Measurements from ENCODE around the gene XCL2. TPM values are rescaled to one million over a fixed set of nuclear protein-coding genes. Genes with fewer than 3 reads are reported as not detected.

Gene XCL2
- total and polyA plus RNA-seq, 2 of the 8 experiments (the other 6 are each of a cell fraction or from before 2014, with no cell fraction given) = not detected

- H3K4me3 ChIP-seq (ENCODE audit: extremely low read depth in 1 of 4, insufficient read depth in 2 of 4, low read depth in 3 of 4, low read length in 4 of 4) = no peak overlapping the region
- no peak for DNase-seq (ENCODE audit: low read depth in 1 of 2, low spot score in 2 of 2)
- no peaks in the 10 kb centered on the region; the same call in 1 of the 2 replicates for H3K23me2 ChIP-seq (ENCODE audit: low read depth, low read length)
- H3K14ac ChIP-seq (ENCODE audit: insufficient read length) = no peak overlapping the region
- H2BK120ac ChIP-seq (replicated peaks; ENCODE audit: low read depth, low read length) = no peak overlapping the region
- H3K23ac ChIP-seq (ENCODE audit: insufficient read length) = no peak overlapping the region
- no peak overlapping the region for H3K56ac ChIP-seq (replicated peaks; ENCODE audit: insufficient read length, low read depth, low read length)
- no peaks in the 10 kb centered on the region for H3K9me3 ChIP-seq (ENCODE audit: insufficient read depth in 2 of 2, low read depth in 1 of 2, low read length in 1 of 2)
- H4K91ac ChIP-seq (replicated peaks; ENCODE audit: insufficient read length, low read length) = no peak overlapping the region
- no peak overlapping the region for H2BK5ac ChIP-seq (ENCODE audit: low read depth, low read length)
- H3K4me1 ChIP-seq (replicated peaks in 1 of 4; ENCODE audit: control insufficient read depth in 3 of 4, insufficient read depth in 4 of 4, low read length in 3 of 4) = no peaks in the 10 kb centered on the region
- 75% methylated on average over 6 of the region's 6 CpGs; no CpG with 5 or more reads in 1 of the 2 experiments for WGBS, 2 experiments (ENCODE audit: extremely low coverage in 1 of 2, insufficient coverage in 1 of 2, insufficient read length in 1 of 2, insufficient replicate concordance in 2 of 2, low coverage in 1 of 2, low lambda C conversion rate in 2 of 2, missing lambda C conversion rate in 1 of 2)
- H4K8ac ChIP-seq (ENCODE audit: extremely low read depth, insufficient read depth, low read length) = no peak overlapping the region
- no peaks in the 10 kb centered on the region for H3K79me2 ChIP-seq (ENCODE audit: control insufficient read depth in 1 of 2, insufficient read depth in 2 of 2, low read length in 2 of 2)
- H3K27me3 ChIP-seq (replicated peaks in 1 of 4; ENCODE audit: control insufficient read depth in 3 of 4, extremely low read depth in 1 of 4, insufficient read depth in 3 of 4, low read length in 3 of 4) = no peaks in the 10 kb centered on the region
- no peaks in the 10 kb centered on the region; a peak in 1 of 8 replicates for H3K36me3 ChIP-seq (ENCODE audit: control insufficient read depth in 2 of 4, insufficient read depth in 4 of 4, low read length in 3 of 4)
- no peaks in the 10 kb centered on the region for H4K20me1 ChIP-seq (replicated peaks in 1 of 2; ENCODE audit: control insufficient read depth in 1 of 2, insufficient read depth in 2 of 2, low read length in 2 of 2)
- no peak overlapping the region for H2BK20ac ChIP-seq (ENCODE audit: low read length)
- H2BK12ac ChIP-seq (ENCODE audit: low read depth, low read length) = no peak overlapping the region
- no peak overlapping the region for H2BK15ac ChIP-seq (ENCODE audit: low read length)
- no peak overlapping the region for H2AFZ ChIP-seq (ENCODE audit: low read length)
- H3K79me1 ChIP-seq (ENCODE audit: low read depth, low read length) = no peaks in the 10 kb centered on the region
- ChIA-PET CTCF (ENCODE audit: partially characterized antibody) (interaction anchor here (0.6 to 3.0 kb wide), 8 partner anchors 8 to 401 kb away, joined by 3 to 7 read pairs (median 3); no protein-coding TSS in a partner anchor), POLR2A (ENCODE audit: partially characterized antibody) (no interaction called here)
- no peak overlapping the region for H4K5ac ChIP-seq (ENCODE audit: insufficient read length, low read depth, low read length)
- no peak overlapping the region for H3K4ac ChIP-seq (replicated peaks; ENCODE audit: insufficient read length, low read depth, low read length)
- no peak overlapping the region for H3K4me2 ChIP-seq (ENCODE audit: insufficient read depth in 1 of 2, low read depth in 2 of 2, low read length in 2 of 2)
- no peak for FAIRE-seq
- no peak overlapping the region for H3K9ac ChIP-seq (replicated peaks in 1 of 4; ENCODE audit: extremely low read depth in 1 of 4, low read depth in 3 of 4, low read length in 3 of 4)
- no peak overlapping the region for H2AK5ac ChIP-seq (ENCODE audit: low read depth, low read length)
- H3K27ac ChIP-seq (ENCODE audit: low read depth, low read length) = no peak overlapping the region
- no peak overlapping the region for H3K18ac ChIP-seq (ENCODE audit: extremely low read depth, low read length)
- no peak for TF ChIP-seq TAF1 (IDR thresholded peaks at IDR 0.05; ENCODE audit: low read depth, low read length)
Observed at GRCh38 chr1:168582688-168583336, 39.0 kb upstream of the XCL2 start.
